GM12878 (cell line): ENCODE data around the gene TMEM91. TPM values are rescaled to one million over a fixed set of nuclear protein-coding genes. Genes with fewer than 3 reads are reported as not detected.

Experiments
- ATAC-seq: fragments of 200-7000 bp; cut with Tn5 transposase; 3 replicates; pipeline ENCODE4 v1.9.1; 2020; ENCODE audit warnings: mild to moderate bottlenecking, moderate library complexity
- BruUV-seq: library from RNA; stranded (reverse); fragments of 400-500 nt; replicated peaks from 2 replicates; lab custom pipeline; 2021; lab: Mats Ljungman, UMichigan
- CTCF ChIA-PET: fragments of 300-600 bp; sonication (Branson Sonifier 250); formaldehyde crosslinking; extraction: SDS; loops from one replicate; lab custom pipeline; 2021; ENCODE audit warnings: inconsistent platforms; lab: Yijun Ruan, JAX
- POLR2A ChIA-PET: fragments of 350-600 bp; formaldehyde crosslinking; extraction: SDS; loops from one replicate; lab custom pipeline; 2021; ENCODE audit warnings: inconsistent platforms; lab: Charles Lee
- RAD21 ChIA-PET: fragments of 300-600 bp; sonication (Branson Sonifier 250); formaldehyde crosslinking; loops from one replicate; lab custom pipeline; 2023; ENCODE audit warnings: antibody characterized with exemption; ENCODE audit not compliant: unreplicated experiment; lab: Charles Lee
- SMC1A ChIA-PET: fragments of 300-600 bp; sonication (Branson Sonifier 250); formaldehyde crosslinking; loops from one replicate; lab custom pipeline; 2023; ENCODE audit not compliant: unreplicated experiment, uncharacterized antibody; lab: Charles Lee
- DNase-seq: peaks from one replicate; pipeline ENCODE4 v3.0.0-alpha.2; 2011; ENCODE audit warnings: low read depth, low spot score
- FAIRE-seq: peaks from 3 replicates; lab custom pipeline; 2011; peaks lifted over from hg19 to GRCh38; lab: Jason Lieb, UNC
- H2AFZ ChIP-seq: 2 replicates; pipeline ENCODE4 v1.6.0; 2011; ENCODE audit warnings: low read depth, low read length, control low read depth; ENCODE audit not compliant: control insufficient read depth
- H3K27ac ChIP-seq: 2 replicates; pipeline ENCODE4 v1.5.1; 2011; ENCODE audit warnings: control low read depth; ENCODE audit not compliant: control insufficient read depth, insufficient read depth
- H3K27me3 ChIP-seq, 2 experiments: replicated peaks in 1 of 2; 2 replicates each; pipeline versions ENCODE4 v1.6.0 to v1.6.1; 2011; ENCODE audit warnings: low read length in 1 of 2; ENCODE audit not compliant: control insufficient read depth in 2 of 2, insufficient read depth in 2 of 2
- H3K36me3 ChIP-seq, 2 experiments: 2 replicates each; pipeline ENCODE4 v1.5.1; 2011; ENCODE audit warnings: low read length in 1 of 2; ENCODE audit not compliant: control insufficient read depth in 2 of 2, insufficient read depth in 2 of 2
- H3K4me1 ChIP-seq: 2 replicates; pipeline ENCODE4 v1.6.1; 2011; ENCODE audit warnings: mild to moderate bottlenecking, low read length, moderate library complexity, mixed read lengths; ENCODE audit not compliant: control insufficient read depth, insufficient read depth
- H3K4me2 ChIP-seq: 2 replicates; pipeline ENCODE4 v1.6.0; 2011; ENCODE audit warnings: control low read depth; ENCODE audit not compliant: control insufficient read depth, insufficient read depth
- H3K4me3 ChIP-seq: fragments of 200-600 bp; sonication (generic); 2 replicates; pipeline ENCODE4 v1.5.1; 2016
- H3K79me2 ChIP-seq: 2 replicates; pipeline ENCODE4 v1.6.0; 2011; ENCODE audit warnings: low read length; ENCODE audit not compliant: control insufficient read depth, insufficient read depth
- H3K9ac ChIP-seq: 2 replicates; pipeline ENCODE4 v1.8.0; 2011; ENCODE audit warnings: low read length, control low read depth, mixed read lengths; ENCODE audit not compliant: control insufficient read depth, insufficient read depth
- H3K9me3 ChIP-seq: replicated peaks from 3 replicates; pipeline ENCODE4 v1.5.1; 2011; ENCODE audit warnings: mild to moderate bottlenecking, low read length; ENCODE audit not compliant: control insufficient read depth, insufficient read depth
- H4K20me1 ChIP-seq: 2 replicates; pipeline ENCODE4 v1.6.0; 2011; ENCODE audit not compliant: control insufficient read depth, insufficient read depth
- BCL11A ChIP-seq: IDR thresholded peaks from 2 replicates; pipeline ENCODE4 v1.6.1; 2011; ENCODE audit warnings: low read depth, low read length
- BHLHE40 ChIP-seq, 2 experiments: fragments of 450-650 bp in 1 of 2; IDR thresholded peaks; 2 replicates each; pipeline ENCODE4 v1.6.1; 2011 to 2017; ENCODE audit warnings: low read depth in 2 of 2, borderline replicate concordance in 1 of 2, improper control_type of control experiment in 1 of 2, low read length in 1 of 2, mild to moderate bottlenecking in 1 of 2
- CBX3 ChIP-seq: fragments of 200-600 bp; sonication (generic); IDR thresholded peaks from 2 replicates; pipeline ENCODE4 v1.6.1; 2016; ENCODE audit warnings: low read depth, borderline replicate concordance
- CBX5 ChIP-seq: sonication (generic); IDR thresholded peaks from 2 replicates; pipeline ENCODE4 v1.6.1; 2016; ENCODE audit warnings: low read depth, moderate library complexity, mild to moderate bottlenecking, inconsistent platforms
- E4F1 ChIP-seq: fragments of 450-650 bp; IDR thresholded peaks from 2 replicates; pipeline ENCODE4 v1.6.1; 2018; ENCODE audit warnings: borderline replicate concordance, mild to moderate bottlenecking; ENCODE audit not compliant: partially characterized antibody
- IRF5 ChIP-seq: fragments of 450-650 bp; IDR thresholded peaks from 2 replicates; pipeline ENCODE4 v1.6.1; 2017; ENCODE audit warnings: borderline replicate concordance
- MEF2B ChIP-seq: fragments of 450-650 bp; IDR thresholded peaks from 2 replicates; pipeline ENCODE4 v1.6.1; 2018; ENCODE audit warnings: mild to moderate bottlenecking, moderate library complexity; ENCODE audit not compliant: partially characterized antibody, poor library complexity, severe bottlenecking
- MYB ChIP-seq: fragments of 150-350 bp; IDR thresholded peaks from 2 replicates; pipeline ENCODE4 v1.6.1; 2014; ENCODE audit warnings: mild to moderate bottlenecking, low read depth, low read length, borderline replicate concordance
- NFYA ChIP-seq: IDR thresholded peaks from 2 replicates; pipeline ENCODE4 v1.6.1; 2011; ENCODE audit warnings: low read depth, mild to moderate bottlenecking, low read length, improper control_type of control experiment, borderline replicate concordance
- PML ChIP-seq: IDR thresholded peaks from 2 replicates; pipeline ENCODE4 v1.6.1; 2012; ENCODE audit warnings: low read length, inconsistent platforms
- POU2F2 ChIP-seq: IDR thresholded peaks from 3 replicates; pipeline ENCODE4 v1.6.1; 2011; ENCODE audit warnings: low read depth, mild to moderate bottlenecking, low read length, borderline replicate concordance
- RAD21 ChIP-seq: IDR thresholded peaks from 2 replicates; pipeline ENCODE4 v1.6.1; 2011; ENCODE audit warnings: mild to moderate bottlenecking, low read depth, low read length, moderate library complexity; ENCODE audit not compliant: insufficient read depth
- RBBP5 ChIP-seq: fragments of 200-600 bp; sonication (generic); conservative IDR thresholded peaks from 2 replicates; pipeline ENCODE4 v1.6.1; 2016
- SMAD1 ChIP-seq: fragments of 450-650 bp; IDR thresholded peaks from 2 replicates; pipeline ENCODE4 v1.6.1; 2018; ENCODE audit warnings: mild to moderate bottlenecking, low read depth; ENCODE audit not compliant: partially characterized antibody
- SRF ChIP-seq, 2 experiments: IDR thresholded peaks; 2 replicates each; pipeline ENCODE4 v1.6.1; 2011; ENCODE audit warnings: low read depth in 2 of 2, low read length in 2 of 2, mild to moderate bottlenecking in 1 of 2, moderate library complexity in 1 of 2
- TCF3 ChIP-seq: IDR thresholded peaks from 2 replicates; pipeline ENCODE4 v1.6.1; 2012; ENCODE audit warnings: low read depth, mild to moderate bottlenecking, low read length, borderline replicate concordance; ENCODE audit not compliant: insufficient read depth
- ZBED1 ChIP-seq: IDR thresholded peaks from 2 replicates; pipeline ENCODE4 v1.6.1; 2016; ENCODE audit warnings: borderline replicate concordance
- ZNF207 ChIP-seq: fragments of 450-650 bp; IDR thresholded peaks from 2 replicates; pipeline ENCODE4 v1.6.1; 2014; ENCODE audit warnings: antibody characterized with exemption, mild to moderate bottlenecking, borderline replicate concordance
- ZNF24 ChIP-seq: fragments of 450-650 bp; IDR thresholded peaks from 2 replicates; pipeline ENCODE4 v1.6.1; 2017; ENCODE audit warnings: antibody characterized with exemption, mild to moderate bottlenecking
- ZNF622 ChIP-seq: fragments of 450-650 bp; IDR thresholded peaks from 2 replicates; pipeline ENCODE4 v1.6.1; 2017; ENCODE audit warnings: mild to moderate bottlenecking, inconsistent platforms
- WGBS: methylation state at CpG from one replicate; pipeline ENCODE4 v1.1.6; 2016; ENCODE audit warnings: low lambda C conversion rate; ENCODE audit not compliant: insufficient replicate concordance, insufficient coverage; ENCODE audit errors: missing lambda C conversion rate; 5-methylcytosine and 5-hydroxymethylcytosine counted together
- in situ Hi-C: fragments of 300-500 bp; cut with MboI; formaldehyde crosslinking; loops from 9 replicates; pipeline ENCODE4 v1.14.3; 2018; ENCODE audit warnings: mixed read lengths
- intact Hi-C: fragments of 100-400 bp; cut with micrococcal nuclease; formaldehyde crosslinking; loops from one replicate; pipeline ENCODE4 v1.14.2; 2022; ENCODE audit not compliant: unreplicated experiment
- polyA plus RNA-seq, 11 experiments: library from polyadenylated mRNA; depleted of rRNA in 4 of 11; unstranded in 6 of 11; stranded (reverse) in 5 of 11; fragments of >200 nt; fragmentation: Nextera tagmentation in 4 of 11; fragmentation: Illumina TruSeq in 1 of 11; extraction: Ambion mirVana in 4 of 11; extraction: Trizol in 1 of 11; gene quantifications; 1 replicate in 1 of 11; 2 replicates in 10 of 11; pipeline versions ENCODE4 v1.2.1 to v1.2.3, GENCODE V29; 2011 to 2016; ENCODE audit warnings: inconsistent platforms in 2 of 11, missing spikeins in 2 of 11, low read depth in 1 of 11
- total RNA-seq, 4 experiments: library from RNA; depleted of rRNA in 3 of 4; stranded (reverse); fragments of >200 nt in 3 of 4; fragmentation: Illumina TruSeq in 1 of 4; extraction: Trizol in 1 of 4; gene quantifications; 2 replicates each; pipeline versions ENCODE4 v1.2.1 to v1.2.3, GENCODE V29; 2013 to 2021

TMEM91 gene
- total and polyA plus RNA-seq, 10 of the 15 experiments (the other 5 are each of a cell fraction or from before 2014, with no cell fraction given), result 1.5 to 5.5 (median 2.7) TPM

- in situ Hi-C loops (no loop called here), intact Hi-C loops (loop anchor here (2.0 kb wide), 1 partner anchor 33 kb away; the partner anchor contains the start of genes BCKDHA and EXOSC5)
- H3K4me1 ChIP-seq, result peaks cover 28% of the 10 kb centered on the region
- H3K9me3 ChIP-seq, result no peaks in the 10 kb centered on the region
- peak within 1 kb of the TSS; percentile 97 for H3K9ac ChIP-seq
- FAIRE-seq (peak; percentile 96), DNase-seq (peak; percentile 94), ATAC-seq (peak; percentile 93)
- ChIA-PET RAD21 (interaction anchor here (0.5 to 4.3 kb wide), 18 partner anchors 8 to 1393 kb away, joined by 3 to 41 read pairs (median 4); partner anchors contain the start of genes DMAC2, HNRNPUL1, PSMC4 and TGFB1), SMC1A (interaction anchor here (1.1 to 4.7 kb wide), 12 partner anchors 9 to 101 kb away, joined by 3 to 24 read pairs (median 6); partner anchors contain the start of genes DMAC2 and TMEM91), CTCF (interaction anchor here (0.6 to 9.3 kb wide), 21 partner anchors 10 to 1375 kb away, joined by 3 to 91 read pairs (median 3); partner anchors contain the start of genes DMAC2 and TGFB1), POLR2A (interaction anchor here (0.6 to 3.3 kb wide), 17 partner anchors 8 to 586 kb away, joined by 3 to 46 read pairs (median 5); partner anchors contain the start of genes HNRNPUL1 and TGFB1)
- under 1% methylated on average over 56 of the region's 56 CpGs for WGBS
- no peaks in the 10 kb centered on the region for H3K36me3 ChIP-seq
- no peaks in the 10 kb centered on the region for H4K20me1 ChIP-seq
- H3K27ac ChIP-seq, result peak within 1 kb of the TSS; percentile 94
- H3K79me2 ChIP-seq, result peaks cover 27% of the 10 kb centered on the region
- TSS peak; percentile 91 for BruUV-seq
- H3K4me3 ChIP-seq, result peak within 1 kb of the TSS; percentile 92
- peak within 1 kb of the TSS; percentile 73 for H3K4me2 ChIP-seq
- H2AFZ ChIP-seq, result peak within 1 kb of the TSS; percentile 85
- H3K27me3 ChIP-seq, result no peaks in the 10 kb centered on the region
- TF ChIP-seq E4F1 (peak; percentile 85), SMAD1 (peak; percentile 53), MEF2B (peak; percentile 34), RBBP5 (no peak), ZNF207 (peak; percentile 21; the same call in 1 of the 2 replicates), IRF5 (no peak), MYB (no peak), PML (peak; percentile 90; the same call in 1 of the 2 replicates), ZBED1 (no peak), BCL11A (no peak), ZNF622 (no peak), BHLHE40 (IDR thresholded peaks at IDR 0.05; ENCODE audit: borderline replicate concordance in 1 of 2, low read depth in 2 of 2, low read length in 1 of 2) (no peak), ZNF24 (no peak), SRF (IDR thresholded peaks at IDR 0.05; ENCODE audit: low read depth in 2 of 2, low read length in 2 of 2) (peak in 1 of 2 experiments; percentile 66; a peak in 2 of 4 replicates), TCF3 (no peak), NFYA (no peak; the same call in 1 of the 2 replicates), CBX5 (no peak), POU2F2 (peak; percentile 55; the same call in 2 of the 3 replicates), RAD21 (no peak), CBX3 (no peak)
Observed at GRCh38 chr19:41363753-41364523, 12.4 kb upstream of the TMEM91 start, which contains the start of gene B9D2. Gene B9D2, minus strand, starts transcription at chr19:41364149. Its CDS starts 630 bp downstream, at chr19:41363519.
